ENCODE measurements around the gene ATP2B3.

DNA sequence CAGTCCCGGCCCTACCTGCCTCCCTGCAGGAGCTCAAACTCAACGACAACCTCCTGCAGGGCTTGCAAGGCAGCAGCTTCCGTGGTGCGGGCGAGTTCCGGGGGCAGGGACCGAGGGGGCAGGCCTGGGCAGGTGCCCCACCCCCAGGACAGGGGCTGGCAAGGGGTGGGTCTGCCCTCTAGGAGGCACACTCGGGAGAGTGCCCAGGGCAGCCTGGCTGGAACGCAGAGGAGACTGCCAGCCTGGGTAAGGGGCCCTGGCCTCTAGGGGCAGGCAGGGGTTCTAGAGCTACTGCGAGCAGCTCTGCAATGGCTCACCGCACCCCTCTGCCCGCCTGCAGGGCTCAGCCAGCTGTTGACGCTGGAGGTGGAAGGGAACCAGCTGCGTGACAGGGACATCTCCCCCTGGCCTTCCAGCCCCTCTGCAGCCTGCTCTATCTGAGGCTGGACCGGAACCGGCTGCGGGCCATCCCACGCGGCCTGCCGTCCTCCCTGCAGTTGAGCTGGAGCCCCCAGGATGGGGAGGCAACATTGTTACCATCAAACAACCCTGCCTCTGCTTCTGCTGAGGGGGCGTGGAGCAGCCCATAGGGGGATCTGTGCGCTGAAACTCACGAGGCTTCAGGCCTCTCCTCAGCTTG is 34.9 kb upstream of the ATP2B3 start:
- no peak for TF ChIP-seq ZNF274 (IDR thresholded peaks at IDR 0.05; ENCODE audit: low read depth, low read length)
- no peak for TF ChIP-seq SUZ12 (IDR thresholded peaks at IDR 0.05; ENCODE audit: extremely low read depth, insufficient read depth, insufficient read length)
- no peak for TF ChIP-seq YY1 (IDR thresholded peaks at IDR 0.05; ENCODE audit: insufficient read depth, insufficient read length)

Measured in NT2/D1 (cell line).